Ecto neural progenitor cell (in vitro differentiated cells): ENCODE results near the gene POLR2J3.
"Not testable (repeated sequence)": the region's sequence is repeated elsewhere in the genome, so short reads cannot be mapped to it uniquely, and the experiment has no call there.

ENCODE experiments used
- DNase-seq: peaks from one replicate; pipeline ENCODE4 v3.0.0-alpha.2; 2018; ENCODE audit warnings: low spot score

Gene POLR2J3

GRCh38 chr7:102572261-102573239, at the start of gene POLR2J3:
Gene POLR2J3, minus strand, starts transcription at chr7:102572583. Its CDS starts 62 bp downstream, at chr7:102572521.
- peak; percentile 94 for DNase-seq

- DNase-seq: peak; percentile 17
Observed at GRCh38 chr7:102618122-102618521, 45.7 kb upstream of the POLR2J3 start.

- DNase-seq: peak; percentile 57
Observed at GRCh38 chr7:102616507-102617125, 44.2 kb upstream of the POLR2J3 start, which contains the start of gene RASA4. Gene RASA4, minus strand, starts transcription at chr7:102616756. Its CDS starts 67 bp downstream, at chr7:102616689.

GRCh38 chr7:102615930-102616329, 43.5 kb upstream of the POLR2J3 start:
- DNase-seq: not testable (repeated sequence)

- DNase-seq: not testable (repeated sequence)
Observed at GRCh38 chr7:102614873-102615272, 42.5 kb upstream of the POLR2J3 start.

- not testable (repeated sequence) for DNase-seq
Observed at GRCh38 chr7:102614346-102614697, 41.9 kb upstream of the POLR2J3 start.

- DNase-seq: not testable (repeated sequence)
Observed at GRCh38 chr7:102613575-102614345, 41.4 kb upstream of the POLR2J3 start.

- DNase-seq: peak; percentile 69
Observed at GRCh38 chr7:102611675-102612325, 39.4 kb upstream of the POLR2J3 start.

GRCh38 chr7:102611013-102611674, 38.8 kb upstream of the POLR2J3 start:
- DNase-seq: not testable (repeated sequence)

GRCh38 chr7:102610441-102610840, 38.1 kb upstream of the POLR2J3 start:
- DNase-seq: not testable (repeated sequence)

GRCh38 chr7:102609734-102610133, 37.4 kb upstream of the POLR2J3 start:
- DNase-seq: not testable (repeated sequence)

- DNase-seq: not testable (repeated sequence)
Observed at GRCh38 chr7:102606848-102607247, 34.5 kb upstream of the POLR2J3 start.

GRCh38 chr7:102604431-102605145, 32.2 kb upstream of the POLR2J3 start:
- DNase-seq: not testable (repeated sequence)

GRCh38 chr7:102602317-102602716, 29.9 kb upstream of the POLR2J3 start:
- DNase-seq: not testable (repeated sequence)

GRCh38 chr7:102599699-102600098, 27.3 kb upstream of the POLR2J3 start:
- not testable (repeated sequence) for DNase-seq

GRCh38 chr7:102596036-102596435, 23.7 kb upstream of the POLR2J3 start:
- not testable (repeated sequence) for DNase-seq

- DNase-seq: not testable (repeated sequence)
Observed at GRCh38 chr7:102593637-102594334, 21.4 kb upstream of the POLR2J3 start.

GRCh38 chr7:102592477-102593019, 20.2 kb upstream of the POLR2J3 start:
- DNase-seq: not testable (repeated sequence)

GRCh38 chr7:102589857-102590256, 17.5 kb upstream of the POLR2J3 start:
- not testable (repeated sequence) for DNase-seq
